GM21619 (cell line): ENCODE results near the gene HCN4.
"Not testable (repeated sequence)": the region's sequence is repeated elsewhere in the genome, so short reads cannot be mapped to it uniquely, and the experiment has no call there.

Experiments used
- ATAC-seq: cut with Tn5 transposase; IDR thresholded peaks from one replicate; pipeline ENCODE4 v1.9.1; 2021; ENCODE audit not compliant: unreplicated experiment

HCN4 gene

DNA sequence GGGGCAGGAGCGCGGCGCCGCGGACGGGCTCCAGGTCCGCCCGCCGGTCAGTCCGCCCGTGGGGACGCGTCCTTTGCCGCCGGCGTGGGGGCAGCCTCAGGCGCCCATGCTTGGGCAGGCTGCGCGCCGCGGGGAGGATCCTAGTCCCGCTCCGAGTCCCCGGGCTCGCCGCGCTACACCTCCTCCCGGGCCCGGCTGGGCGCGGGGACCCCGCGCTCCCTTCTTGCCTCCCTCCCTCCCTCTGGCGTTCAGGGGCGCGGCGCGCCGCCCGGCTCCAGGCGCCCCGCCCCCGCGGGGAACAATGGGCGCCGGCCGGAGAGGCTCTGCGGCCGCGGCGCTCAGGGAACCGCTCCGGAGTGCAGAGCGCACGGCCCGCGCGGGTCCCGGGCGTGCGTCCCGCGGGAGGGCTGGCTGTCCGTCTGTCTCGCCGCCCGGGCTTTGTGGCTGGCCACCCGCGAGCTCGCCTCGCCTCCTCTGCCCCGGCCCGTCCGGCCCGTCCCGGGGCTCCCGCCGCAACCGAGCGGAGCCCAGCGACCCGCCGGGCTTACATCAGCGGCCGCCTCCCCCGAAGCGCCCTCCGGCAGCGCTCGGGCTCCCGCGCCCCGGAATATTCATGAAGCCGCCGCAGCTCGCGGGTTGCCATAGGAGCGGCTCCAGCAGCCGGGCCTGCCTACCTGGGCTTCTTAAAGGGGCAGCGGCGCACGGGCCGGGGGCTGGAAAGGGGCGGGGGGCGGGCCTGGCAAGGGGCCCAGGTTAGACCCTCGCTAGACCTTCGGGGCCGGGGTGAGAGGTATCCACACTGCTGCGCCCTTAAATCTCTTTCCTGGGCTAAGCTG is at the start of gene HCN4:
Gene HCN4, minus strand, starts transcription at position 658 of the 836 bp plus-strand sequence. CDS start 688 bp downstream, outside the sequence.
- no peak for ATAC-seq

- ATAC-seq = no peak
Measured at GRCh38 chr15:73414876-73415275, 46.1 kb upstream of the HCN4 start.

GRCh38 chr15:73403171-73403570 is 34.4 kb upstream of the HCN4 start:
- ATAC-seq = no peak

DNA sequence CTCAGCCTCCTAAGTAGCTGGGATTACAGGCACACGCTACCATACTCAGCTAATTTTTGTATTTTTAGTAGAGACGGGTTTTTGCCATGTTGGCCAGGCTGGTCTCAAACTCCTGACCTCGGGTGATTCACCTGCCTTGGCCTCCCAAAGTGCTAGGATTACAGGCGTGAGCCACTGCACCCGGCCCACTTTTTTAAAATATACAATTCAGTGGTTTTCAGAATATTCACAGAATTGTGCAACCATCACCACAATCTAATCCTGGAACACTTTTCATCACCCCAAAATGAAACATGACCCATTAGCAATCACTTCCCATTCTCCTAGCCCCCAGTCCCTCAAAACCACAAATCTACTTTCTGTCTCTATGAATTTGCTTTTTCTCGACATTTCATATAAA is 31.5 kb upstream of the HCN4 start:
- ATAC-seq = not testable (repeated sequence)

- ATAC-seq = no peak
Measured at GRCh38 chr15:73398861-73399260, 30.1 kb upstream of the HCN4 start.

- ATAC-seq = no peak
Measured at GRCh38 chr15:73397461-73397860, 28.7 kb upstream of the HCN4 start.

- no peak for ATAC-seq
Measured at GRCh38 chr15:73395671-73396070, 26.9 kb upstream of the HCN4 start.

GRCh38 chr15:73394782-73395181 is 26.0 kb upstream of the HCN4 start:
- no peak for ATAC-seq

- no peak for ATAC-seq
Measured at GRCh38 chr15:73393336-73393735, 24.6 kb upstream of the HCN4 start.

DNA sequence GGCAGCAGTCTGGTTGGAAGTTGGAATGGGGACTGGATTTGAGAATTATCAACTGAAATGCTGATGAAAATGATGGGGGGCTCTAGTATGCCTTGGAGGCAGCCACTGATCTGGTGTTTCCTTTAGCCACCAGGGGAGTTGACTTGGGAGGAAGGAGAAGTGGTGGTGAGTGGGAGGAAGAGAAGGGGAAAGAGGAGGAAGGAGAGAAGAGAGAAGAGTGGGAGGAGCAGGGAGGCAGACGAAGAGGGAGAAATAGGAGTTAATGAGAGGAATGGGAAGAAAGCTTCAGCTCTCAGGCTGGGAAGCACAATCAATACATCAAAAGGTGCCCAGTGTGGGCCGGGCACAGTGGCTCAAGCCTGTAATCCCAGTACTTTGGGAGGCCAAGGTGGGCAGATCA is 23.3 kb upstream of the HCN4 start:
- ATAC-seq = no peak

DNA sequence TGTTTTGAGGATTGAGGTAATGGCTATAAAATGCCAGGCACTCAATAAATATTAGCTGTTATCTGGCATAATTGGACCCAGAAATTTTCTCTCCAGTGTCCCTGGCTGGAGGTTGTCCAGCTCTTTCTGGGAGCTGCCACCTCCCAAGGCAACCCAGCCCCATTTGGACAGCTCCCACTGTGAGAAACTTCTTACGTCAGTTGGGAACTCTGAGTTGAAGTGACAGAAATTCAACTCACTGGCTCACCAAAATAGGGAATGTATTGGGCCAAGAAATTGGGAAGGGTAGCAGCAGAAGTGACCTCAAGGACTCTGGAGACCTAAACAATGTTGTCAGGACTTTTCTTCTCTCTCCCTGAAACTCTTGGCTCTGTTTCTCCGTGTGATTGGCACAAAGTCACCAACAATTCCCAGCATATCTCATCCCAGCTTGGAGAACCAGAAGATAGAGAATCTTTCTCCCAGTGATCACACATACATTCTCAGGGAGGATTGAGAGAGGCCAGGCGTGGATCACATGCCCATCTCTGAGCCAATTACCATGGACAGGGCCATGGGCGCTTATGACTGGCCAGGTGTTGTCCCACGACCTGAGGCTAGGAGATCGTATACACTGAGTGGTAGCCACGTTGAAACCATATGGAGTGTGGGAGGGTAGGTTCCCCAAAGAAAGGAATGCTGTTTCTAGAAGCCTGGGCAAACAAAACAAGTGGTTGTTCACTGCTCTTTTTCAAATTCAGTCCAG is 22.5 kb upstream of the HCN4 start:
- ATAC-seq = no peak

GRCh38 chr15:73389971-73390544 is 21.3 kb upstream of the HCN4 start:
- no peak for ATAC-seq

DNA sequence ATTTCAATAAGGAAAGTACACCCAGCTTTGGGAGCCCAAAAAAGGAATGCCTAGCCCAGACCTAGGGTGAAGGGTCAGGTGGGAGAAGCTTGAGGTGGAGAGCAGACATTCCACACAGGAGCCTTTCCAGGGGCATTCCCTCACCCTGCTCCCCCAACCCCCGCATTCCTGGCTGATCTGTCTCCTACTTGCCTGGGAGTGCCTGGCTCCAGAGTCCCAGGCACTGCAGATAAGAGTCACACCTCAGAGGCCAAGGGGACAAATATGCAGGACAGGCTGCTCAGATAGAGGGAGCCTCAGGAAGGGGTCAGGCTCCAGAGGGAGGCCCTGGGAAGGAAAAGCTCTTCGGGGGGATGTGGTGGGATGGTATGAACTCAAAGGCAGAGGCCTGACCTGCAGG is 20.8 kb upstream of the HCN4 start:
- ATAC-seq = no peak

GRCh38 chr15:73388256-73388781 is 19.6 kb upstream of the HCN4 start:
- no peak for ATAC-seq

GRCh38 chr15:73387507-73388255 is 18.9 kb upstream of the HCN4 start:
- ATAC-seq = no peak

- no peak for ATAC-seq
Measured at GRCh38 chr15:73386886-73387506, 18.2 kb upstream of the HCN4 start.

DNA sequence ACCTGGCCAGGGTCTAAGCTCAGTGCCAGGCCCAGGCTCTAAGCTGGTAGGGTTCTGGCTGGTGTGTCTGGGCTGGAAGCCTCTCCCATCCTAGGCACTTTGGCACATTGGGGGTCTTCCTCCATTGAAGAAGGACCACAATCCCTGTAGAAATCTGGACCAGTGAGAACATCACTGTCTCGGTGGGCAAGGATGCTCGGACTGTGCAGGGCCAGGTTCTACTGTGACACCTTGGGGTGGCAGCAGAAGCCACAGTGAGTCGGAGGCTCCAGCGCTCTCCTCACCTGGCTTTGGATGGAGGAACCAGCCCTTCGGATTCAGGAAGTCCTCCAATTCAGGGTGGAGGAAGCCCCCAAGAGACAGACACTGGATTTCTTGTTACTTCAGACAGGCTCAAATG is 17.5 kb upstream of the HCN4 start:
- ATAC-seq = no peak

DNA sequence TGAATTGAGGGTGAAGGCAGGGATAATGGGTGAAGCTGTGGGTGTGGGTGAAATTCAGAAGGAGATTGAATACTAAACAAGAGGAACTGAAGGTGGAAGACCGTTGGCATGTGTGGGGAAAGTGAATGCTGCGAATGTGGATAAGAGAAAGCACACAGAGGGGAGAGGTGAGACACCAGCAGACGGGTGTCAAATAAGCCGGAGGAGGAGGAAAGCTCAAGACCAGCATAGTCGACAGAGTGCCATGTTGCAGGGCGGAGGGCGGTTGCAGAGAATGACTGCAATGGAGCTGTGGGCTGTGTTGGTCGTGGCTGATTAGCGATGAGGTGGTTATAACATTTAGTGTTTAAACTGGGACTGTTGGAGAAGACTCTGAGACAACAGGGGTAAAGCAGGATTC is 16.4 kb upstream of the HCN4 start:
- ATAC-seq = no peak

- no peak for ATAC-seq
Measured at GRCh38 chr15:73383310-73384189, 14.8 kb upstream of the HCN4 start.

GRCh38 chr15:73382115-73382514 is 13.4 kb upstream of the HCN4 start:
- ATAC-seq = no peak
